Measurements from ENCODE around the gene GLYR1.

- no peak for TF ChIP-seq POLR2AphosphoS5 (IDR thresholded peaks at IDR 0.05; ENCODE audit: low read depth, low read length)
- TF ChIP-seq REST (IDR thresholded peaks at IDR 0.05; ENCODE audit: insufficient read depth in 1 of 2, low read depth in 2 of 2, low read length in 2 of 2): no peak
Measured at GRCh38 chr16:4846503-4846900, 586 bp downstream of the GLYR1 start.
